ENCODE results near the gene SPSB2. TPM values are rescaled to one million over a fixed set of nuclear protein-coding genes. Genes with fewer than 3 reads are reported as not detected.

The SPSB2 gene
- total and polyA plus RNA-seq, 11 donors: 2.3 to 6.6 (median 3.5) TPM

DNA sequence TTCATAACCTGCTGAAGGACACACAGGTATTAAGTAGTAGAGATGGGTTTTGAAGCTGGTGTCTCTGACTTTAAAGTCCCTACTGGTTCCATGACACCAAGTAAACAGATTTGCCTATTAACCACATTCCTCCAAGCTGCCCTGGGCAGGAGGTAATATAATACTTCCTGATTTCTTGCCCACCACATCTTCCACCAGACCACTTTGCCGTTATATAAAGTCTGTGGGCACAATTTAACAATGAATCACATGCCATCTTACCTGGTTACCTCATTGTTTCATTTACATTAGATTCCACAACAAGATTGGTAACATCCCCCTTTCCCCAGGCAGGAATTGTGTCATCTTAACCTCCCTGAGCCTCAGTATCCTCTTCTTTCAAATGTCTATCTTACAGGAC is 30.6 kb upstream of the SPSB2 start:
- WGBS, 4 donors: 73 to 92% (median 83%) methylated on average over 1 of the region's 1 CpG
- intact Hi-C loops (cut with DNase I): no loop called here
- H3K9me3 ChIP-seq: no peaks in the 10 kb centered on the region
- peaks cover 0 to 24% (median 11%) of the 10 kb centered on the region in 12 donors for H3K4me1 ChIP-seq
- H3K4me3 ChIP-seq: no peak overlapping the region
- H3K27ac ChIP-seq: no peak overlapping the region
- no peak for DNase-seq
- H3K27me3 ChIP-seq: no peaks in the 10 kb centered on the region
- TF ChIP-seq, protein P1, sequence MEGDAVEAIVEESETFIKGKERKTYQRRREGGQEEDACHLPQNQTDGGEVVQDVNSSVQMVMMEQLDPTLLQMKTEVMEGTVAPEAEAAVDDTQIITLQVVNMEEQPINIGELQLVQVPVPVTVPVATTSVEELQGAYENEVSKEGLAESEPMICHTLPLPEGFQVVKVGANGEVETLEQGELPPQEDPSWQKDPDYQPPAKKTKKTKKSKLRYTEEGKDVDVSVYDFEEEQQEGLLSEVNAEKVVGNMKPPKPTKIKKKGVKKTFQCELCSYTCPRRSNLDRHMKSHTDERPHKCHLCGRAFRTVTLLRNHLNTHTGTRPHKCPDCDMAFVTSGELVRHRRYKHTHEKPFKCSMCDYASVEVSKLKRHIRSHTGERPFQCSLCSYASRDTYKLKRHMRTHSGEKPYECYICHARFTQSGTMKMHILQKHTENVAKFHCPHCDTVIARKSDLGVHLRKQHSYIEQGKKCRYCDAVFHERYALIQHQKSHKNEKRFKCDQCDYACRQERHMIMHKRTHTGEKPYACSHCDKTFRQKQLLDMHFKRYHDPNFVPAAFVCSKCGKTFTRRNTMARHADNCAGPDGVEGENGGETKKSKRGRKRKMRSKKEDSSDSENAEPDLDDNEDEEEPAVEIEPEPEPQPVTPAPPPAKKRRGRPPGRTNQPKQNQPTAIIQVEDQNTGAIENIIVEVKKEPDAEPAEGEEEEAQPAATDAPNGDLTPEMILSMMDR (IDR thresholded peaks at IDR 0.05): no peak
- no peak for TF ChIP-seq POLR2A (IDR thresholded peaks at IDR 0.05)
- no peak for ATAC-seq
- peaks cover 0 to 19% (median 0%) of the 10 kb centered on the region in 9 donors for H3K36me3 ChIP-seq

DNA sequence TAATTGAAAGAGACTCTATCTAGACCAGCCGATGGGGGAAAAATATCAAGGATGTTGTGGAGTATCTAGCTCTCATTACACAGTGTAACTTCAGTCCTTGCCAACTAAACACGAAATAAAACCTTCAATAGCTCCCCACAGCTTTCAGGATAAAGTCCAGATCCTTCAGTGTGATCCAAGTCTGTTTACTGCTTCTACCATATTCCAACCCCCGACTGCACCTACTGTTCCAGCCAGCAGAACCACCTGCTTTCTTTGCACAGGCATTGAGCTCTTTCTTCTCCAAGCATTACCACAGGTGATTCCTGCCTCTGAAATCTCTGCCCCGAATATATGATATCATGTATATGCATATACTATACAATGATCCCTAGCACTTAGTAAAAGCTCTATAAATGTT is 29.3 kb upstream of the SPSB2 start:
- ATAC-seq: no peak
- intact Hi-C loops (cut with DNase I): no loop called here
- H3K9me3 ChIP-seq: no peaks in the 10 kb centered on the region
- DNase-seq: no peak
- no peak overlapping the region for H3K27ac ChIP-seq
- no peak overlapping the region for H3K4me3 ChIP-seq
- H3K27me3 ChIP-seq: no peaks in the 10 kb centered on the region
- 82 to 92% (median 86%) methylated on average over 4 of the region's 4 CpGs for WGBS, 4 donors
- TF ChIP-seq POLR2A (IDR thresholded peaks at IDR 0.05): no peak
- TF ChIP-seq, protein P1 (IDR thresholded peaks at IDR 0.05): no peak
- H3K36me3 ChIP-seq: peaks cover 0 to 15% (median 0%) of the 10 kb centered on the region in 9 donors
- H3K4me1 ChIP-seq: peaks cover 0 to 24% (median 11%) of the 10 kb centered on the region in 12 donors

DNA sequence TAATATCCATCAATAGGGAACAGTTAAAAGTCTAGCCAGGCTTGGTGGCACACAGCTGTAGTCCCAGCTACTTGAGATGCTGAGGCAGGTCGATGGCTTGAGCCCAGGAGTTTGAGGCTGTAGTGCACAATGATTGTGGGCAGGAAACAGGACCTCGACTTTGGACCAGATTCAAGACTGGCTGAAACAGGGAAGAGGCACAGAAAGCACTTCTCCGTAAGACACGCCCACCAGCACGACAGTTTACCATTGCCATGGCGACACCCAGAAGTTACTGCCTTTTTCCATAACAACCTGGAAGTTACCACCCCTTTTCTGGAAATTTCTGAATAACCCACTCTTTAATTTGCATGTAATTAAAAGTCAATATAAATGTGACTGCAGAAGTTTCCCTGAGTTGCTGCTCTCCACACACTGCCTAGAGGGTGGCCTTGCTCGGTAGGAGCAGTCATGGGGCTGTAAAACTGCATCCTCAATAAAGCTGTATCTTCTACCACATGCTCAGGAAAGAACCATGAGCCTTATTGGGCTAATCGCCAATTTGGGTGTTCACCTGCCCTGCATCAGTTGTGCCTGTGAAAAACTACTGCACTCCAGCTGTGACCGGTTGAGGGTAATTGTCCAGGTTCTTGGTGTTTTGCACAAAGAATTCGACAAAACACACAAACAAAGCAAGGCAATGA is 26.9 kb upstream of the SPSB2 start:
- WGBS, 4 donors: 55 to 61% (median 57%) methylated on average over 10 of the region's 10 CpGs
- Histone ChIP-seq H3K9me3 (no peaks in the 10 kb centered on the region), H3K36me3 (no peaks in the 10 kb centered on the region), H3K4me3 (no peak overlapping the region), H3K4me1 (peaks cover 0 to 19% (median 7%) of the 10 kb centered on the region in 12 donors), H3K27me3 (no peaks in the 10 kb centered on the region), H3K27ac (peak overlapping the region in 1 of 12 donors; percentile 38)
- intact Hi-C loops (cut with DNase I): no loop called here
- DNase-seq: peak in 4 of 5 donors; percentile 55 to 69 (median 68)
- peak in 2 of 4 donors; percentile 35 to 53 for ATAC-seq
- TF ChIP-seq, protein P1 (IDR thresholded peaks at IDR 0.05): no peak
- no peak for TF ChIP-seq POLR2A (IDR thresholded peaks at IDR 0.05)

GRCh38 chr12:6899427-6899826 is 26.3 kb upstream of the SPSB2 start:
- Histone ChIP-seq H3K4me3 (no peak overlapping the region), H3K27ac (no peak overlapping the region), H3K9me3 (no peaks in the 10 kb centered on the region), H3K4me1 (peaks cover 0 to 17% (median 5%) of the 10 kb centered on the region in 12 donors), H3K36me3 (no peaks in the 10 kb centered on the region), H3K27me3 (no peaks in the 10 kb centered on the region)
- intact Hi-C loops (cut with DNase I): no loop called here
- no peak for DNase-seq
- no peak for TF ChIP-seq POLR2A (IDR thresholded peaks at IDR 0.05)
- TF ChIP-seq, protein P1 (IDR thresholded peaks at IDR 0.05): no peak
- ATAC-seq: no peak
- 70 to 83% (median 78%) methylated on average over 5 of the region's 5 CpGs for WGBS, 4 donors

Measured in heart left ventricle (tissue), 16 donors.